A673 (cell line): ENCODE measurements around the gene RNF157. TPM values are rescaled to one million over a fixed set of nuclear protein-coding genes. Genes with fewer than 3 reads are reported as not detected.
"Not testable (repeated sequence)": the region's sequence is repeated elsewhere in the genome, so short reads cannot be mapped to it uniquely, and the experiment has no call there.

Experiments
- BruUV-seq: library from RNA; stranded (reverse); fragments of 400-500 nt; replicated peaks from 2 replicates; lab custom pipeline; 2021; lab: Mats Ljungman, UMichigan
- CTCF ChIA-PET: fragments of 300-600 bp; sonication (Branson Sonifier 250); formaldehyde crosslinking; loops from one replicate; lab custom pipeline; 2022; ENCODE audit warnings: antibody characterized with exemption; lab: Charles Lee
- POLR2A ChIA-PET: fragments of 300-600 bp; sonication (Branson Sonifier 250); formaldehyde crosslinking; loops from one replicate; lab custom pipeline; 2022; ENCODE audit warnings: antibody characterized with exemption; ENCODE audit not compliant: low non-redundant PET; lab: Charles Lee
- DNase-seq: peaks from one replicate; pipeline ENCODE4 v3.0.0-alpha.2; 2015; ENCODE audit warnings: low spot score
- H3K27ac ChIP-seq: fragments of 200-600 bp; sonication (generic); 2 replicates; pipeline ENCODE4 v1.5.1; 2016; ENCODE audit warnings: mixed run types, low read depth, mild to moderate bottlenecking, mixed read lengths, antibody characterized with exemption, low read length; ENCODE audit not compliant: poor library complexity, severe bottlenecking
- H3K27me3 ChIP-seq: fragments of 200-600 bp; sonication (generic); replicated peaks from 2 replicates; pipeline ENCODE4 v1.6.1; 2017; ENCODE audit warnings: mixed run types, low read depth, mild to moderate bottlenecking, mixed read lengths, antibody characterized with exemption, low read length; ENCODE audit not compliant: insufficient read depth, poor library complexity
- H3K36me3 ChIP-seq: fragments of 200-600 bp; sonication (generic); 2 replicates; pipeline ENCODE4 v1.6.1; 2016; ENCODE audit warnings: mixed run types, mild to moderate bottlenecking, mixed read lengths, antibody characterized with exemption, low read length; ENCODE audit not compliant: insufficient read depth, poor library complexity, severe bottlenecking
- H3K4me1 ChIP-seq: fragments of 200-600 bp; sonication (generic); 2 replicates; pipeline ENCODE4 v1.6.1; 2017; ENCODE audit warnings: mixed run types, mild to moderate bottlenecking, mixed read lengths, antibody characterized with exemption, low read length; ENCODE audit not compliant: insufficient read depth, poor library complexity, severe bottlenecking
- H3K4me3 ChIP-seq: fragments of 200-600 bp; sonication (generic); 2 replicates; pipeline ENCODE4 v1.5.1; 2016; ENCODE audit warnings: low read depth, mixed run types, mild to moderate bottlenecking, mixed read lengths, low read length; ENCODE audit not compliant: poor library complexity, severe bottlenecking
- H3K9me3 ChIP-seq: fragments of 200-600 bp; sonication (generic); 2 replicates; pipeline ENCODE4 v1.6.1; 2016; ENCODE audit warnings: mixed run types, low read depth, mild to moderate bottlenecking, mixed read lengths, antibody characterized with exemption, low read length; ENCODE audit not compliant: poor library complexity, severe bottlenecking
- EZH2 ChIP-seq: fragments of 200-600 bp; sonication (generic); IDR thresholded peaks from 2 replicates; pipeline ENCODE4 v1.6.1; 2017; ENCODE audit warnings: borderline replicate concordance, low read depth, mild to moderate bottlenecking, mixed read lengths, antibody characterized with exemption, low read length; ENCODE audit not compliant: poor library complexity, severe bottlenecking
- intact Hi-C: fragments of 100-400 bp; cut with micrococcal nuclease; formaldehyde crosslinking; loops from one replicate; pipeline ENCODE4 v1.10.0; 2022; ENCODE audit not compliant: unreplicated experiment
- total RNA-seq: library from RNA; stranded (reverse); gene quantifications from 2 replicates; pipeline ENCODE4 v1.2.3, GENCODE V29; 2021
- TF ChIP-seq, protein P1 (sequence below): fragments of 300-800, 200-600 bp; sonication (generic); conservative IDR thresholded peaks from 2 replicates; pipeline ENCODE4 v1.5.1; 2017; ENCODE audit warnings: low read depth, mild to moderate bottlenecking, antibody characterized with exemption, low read length, moderate library complexity, mixed read lengths

RNF157 gene
- total RNA-seq, 1 experiment from 2014 or later = 0.56 TPM

DNA sequence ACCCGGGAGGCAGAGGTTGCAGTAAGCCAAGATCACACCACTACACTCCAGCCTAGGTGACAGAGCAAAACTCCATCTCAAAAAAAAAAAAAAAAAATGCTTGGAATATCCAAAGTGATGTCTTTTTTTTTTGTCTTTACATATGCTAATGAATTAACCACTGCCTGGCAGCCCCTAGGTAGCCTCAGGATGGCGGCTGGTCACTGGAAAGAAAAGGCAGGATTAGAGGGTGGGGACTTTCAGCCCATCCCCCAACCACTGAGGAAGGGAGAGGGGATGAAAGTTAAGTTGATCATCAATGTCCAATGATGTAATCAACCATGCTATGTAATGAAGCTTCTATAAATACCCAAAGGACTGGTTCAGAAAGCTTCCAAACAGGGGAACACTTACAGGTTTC lies 26.8 kb downstream of the RNF157 start:
- no peaks in the 10 kb centered on the region for H3K27me3 ChIP-seq
- POLR2A ChIA-PET = no interaction called here
- BruUV-seq = no TSS peak
- intact Hi-C loops = no loop called here
- TF ChIP-seq, protein P1, sequence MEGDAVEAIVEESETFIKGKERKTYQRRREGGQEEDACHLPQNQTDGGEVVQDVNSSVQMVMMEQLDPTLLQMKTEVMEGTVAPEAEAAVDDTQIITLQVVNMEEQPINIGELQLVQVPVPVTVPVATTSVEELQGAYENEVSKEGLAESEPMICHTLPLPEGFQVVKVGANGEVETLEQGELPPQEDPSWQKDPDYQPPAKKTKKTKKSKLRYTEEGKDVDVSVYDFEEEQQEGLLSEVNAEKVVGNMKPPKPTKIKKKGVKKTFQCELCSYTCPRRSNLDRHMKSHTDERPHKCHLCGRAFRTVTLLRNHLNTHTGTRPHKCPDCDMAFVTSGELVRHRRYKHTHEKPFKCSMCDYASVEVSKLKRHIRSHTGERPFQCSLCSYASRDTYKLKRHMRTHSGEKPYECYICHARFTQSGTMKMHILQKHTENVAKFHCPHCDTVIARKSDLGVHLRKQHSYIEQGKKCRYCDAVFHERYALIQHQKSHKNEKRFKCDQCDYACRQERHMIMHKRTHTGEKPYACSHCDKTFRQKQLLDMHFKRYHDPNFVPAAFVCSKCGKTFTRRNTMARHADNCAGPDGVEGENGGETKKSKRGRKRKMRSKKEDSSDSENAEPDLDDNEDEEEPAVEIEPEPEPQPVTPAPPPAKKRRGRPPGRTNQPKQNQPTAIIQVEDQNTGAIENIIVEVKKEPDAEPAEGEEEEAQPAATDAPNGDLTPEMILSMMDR = no peak
- TF ChIP-seq EZH2 = no peak
- DNase-seq = no peak
- CTCF ChIA-PET = no interaction called here
- no peak overlapping the region for H3K4me3 ChIP-seq
- H3K4me1 ChIP-seq = no peaks in the 10 kb centered on the region
- no peak overlapping the region for H3K27ac ChIP-seq
- no peaks in the 10 kb centered on the region for H3K9me3 ChIP-seq
- H3K36me3 ChIP-seq = no peaks in the 10 kb centered on the region

DNA sequence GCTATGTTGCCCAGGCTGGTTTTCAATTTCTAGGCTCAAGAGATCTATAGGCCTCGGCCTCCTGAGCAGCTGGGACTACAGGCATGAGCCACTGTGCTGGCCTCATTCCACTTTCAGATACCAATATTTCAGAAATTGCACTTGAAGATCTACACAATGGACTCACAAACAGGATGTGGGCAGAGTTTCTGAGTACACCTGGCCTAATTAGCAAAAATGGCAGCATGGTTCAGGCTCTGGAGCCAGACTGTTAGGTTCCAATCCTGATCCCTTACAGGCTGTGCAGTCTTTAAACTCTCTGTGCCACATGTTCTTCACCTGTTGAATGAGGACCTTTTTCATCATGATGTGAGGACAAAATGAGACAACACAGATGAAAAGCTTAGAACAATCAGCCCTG lies 32.2 kb downstream of the RNF157 start:
- ChIA-PET POLR2A (no interaction called here), CTCF (interaction anchor here (0.6 kb wide), 1 partner anchor 101 kb away, joined by 7 read pairs; no protein-coding TSS in a partner anchor)
- H3K36me3 ChIP-seq = no peaks in the 10 kb centered on the region
- no peaks in the 10 kb centered on the region for H3K9me3 ChIP-seq
- no peak for TF ChIP-seq EZH2
- TF ChIP-seq, protein P1 = no peak
- intact Hi-C loops = no loop called here
- DNase-seq = no peak
- no peak overlapping the region for H3K4me3 ChIP-seq
- no peaks in the 10 kb centered on the region for H3K4me1 ChIP-seq
- H3K27ac ChIP-seq = no peak overlapping the region
- no peaks in the 10 kb centered on the region for H3K27me3 ChIP-seq
- no TSS peak for BruUV-seq

DNA sequence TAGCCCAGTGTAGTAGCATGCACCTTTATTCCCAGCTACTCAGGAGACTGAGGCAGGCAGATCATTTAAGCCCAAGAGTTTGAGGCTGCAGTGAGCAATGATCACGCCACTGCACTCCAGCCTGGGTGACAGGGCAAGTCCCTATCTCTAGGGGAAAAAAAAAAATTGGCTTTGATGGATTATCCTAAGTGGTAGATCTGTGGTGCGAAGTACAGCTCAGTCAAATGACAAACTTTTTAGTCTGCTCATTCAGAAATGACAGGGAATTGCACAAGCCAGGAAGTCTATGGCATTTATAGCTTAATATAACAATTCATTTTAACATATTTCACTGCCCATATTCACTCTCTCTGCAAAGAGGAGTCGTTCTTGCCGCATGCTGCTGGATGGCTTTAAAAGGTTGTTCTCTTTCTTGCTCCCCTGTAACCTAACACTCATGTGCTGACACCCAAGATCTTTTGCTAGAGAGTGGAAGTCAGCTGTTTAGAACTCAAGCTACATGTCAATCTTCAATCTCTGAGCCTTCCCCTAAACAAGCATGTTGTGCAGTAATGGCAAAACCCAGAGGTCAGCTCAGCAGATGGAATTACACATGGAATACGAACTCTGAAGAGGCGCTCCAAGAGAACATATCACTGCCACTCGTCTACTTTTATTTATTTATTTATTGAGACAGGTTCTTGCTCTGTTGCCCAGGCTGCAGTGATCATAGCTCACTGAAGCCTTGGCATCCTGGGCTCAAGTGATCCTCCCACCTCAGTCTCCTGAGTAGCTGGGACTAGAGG lies 32.8 kb downstream of the RNF157 start:
- H3K27ac ChIP-seq = no peak overlapping the region
- H3K27me3 ChIP-seq = no peaks in the 10 kb centered on the region
- CTCF ChIA-PET = interaction anchor here (0.6 kb wide), 4 partner anchors 26 to 101 kb away, joined by 3 to 7 read pairs (median 3); no protein-coding TSS in a partner anchor
- H3K9me3 ChIP-seq = no peaks in the 10 kb centered on the region
- intact Hi-C loops = no loop called here
- TF ChIP-seq, protein P1 = no peak
- no peak for TF ChIP-seq EZH2
- no peaks in the 10 kb centered on the region for H3K36me3 ChIP-seq
- POLR2A ChIA-PET = no interaction called here
- no peak overlapping the region for H3K4me3 ChIP-seq
- no TSS peak for BruUV-seq
- DNase-seq = no peak
- H3K4me1 ChIP-seq = no peaks in the 10 kb centered on the region

DNA sequence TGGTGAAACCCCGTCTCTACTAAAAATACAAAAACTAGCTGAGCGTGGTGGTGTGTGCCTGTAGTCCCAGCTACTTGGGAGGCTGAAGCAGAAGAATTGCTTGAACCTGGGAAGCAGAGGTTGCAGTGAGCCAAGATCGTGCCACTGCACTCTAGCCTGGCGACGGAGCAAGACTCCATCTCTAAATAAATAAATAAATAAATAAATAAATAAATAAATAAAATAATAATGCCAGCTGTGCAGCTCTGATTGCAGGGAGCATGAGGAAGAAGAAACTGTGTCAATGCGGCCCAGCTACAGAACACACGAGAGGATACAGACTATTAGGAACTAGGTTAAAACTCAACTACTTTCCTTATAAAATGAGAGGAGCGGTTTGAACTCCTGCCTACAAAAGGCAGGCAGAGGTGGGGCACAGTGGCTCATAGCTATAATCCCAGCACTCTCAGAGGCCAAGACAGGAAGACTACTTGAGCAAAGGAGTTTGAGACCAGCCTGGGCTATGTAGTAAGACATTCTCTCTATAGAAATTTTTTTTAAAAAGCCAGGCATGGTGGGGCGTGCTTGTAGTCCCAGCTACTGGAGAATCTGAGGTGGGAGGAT lies 34.6 kb downstream of the RNF157 start:
- H3K4me1 ChIP-seq, BruUV-seq, H3K4me3 ChIP-seq, H3K27me3 ChIP-seq, H3K36me3 ChIP-seq, H3K27ac ChIP-seq, POLR2A ChIA-PET, CTCF ChIA-PET, intact Hi-C loops, H3K9me3 ChIP-seq, DNase-seq: not testable (repeated sequence)
